Gastroesophageal sphincter (tissue), 3 donors: ENCODE measurements around the gene NMUR1.

ENCODE experiments used
- CTCF ChIP-seq, 4 experiments: fragments of 200-600 bp in 2 of 4; fragments of 450-650 bp in 2 of 4; sonication (generic) in 1 of 4; IDR thresholded peaks; one replicate each; pipeline ENCODE4 v1.5.1; 2017 to 2019; ENCODE audit warnings: antibody characterized with exemption in 4 of 4, mild to moderate bottlenecking in 2 of 4, moderate library complexity in 2 of 4
- POLR2A ChIP-seq, 2 donors: fragments of 450-650 bp; IDR thresholded peaks; one replicate each; pipeline ENCODE4 v1.6.1; 2017; ENCODE audit warnings: antibody characterized with exemption in 2 of 2, mild to moderate bottlenecking in 2 of 2, moderate library complexity in 1 of 2
- POLR2AphosphoS5 ChIP-seq: sonication (generic); formaldehyde crosslinking; IDR thresholded peaks from one replicate; pipeline ENCODE4 v1.6.1; 2017; ENCODE audit warnings: antibody characterized with exemption

GRCh38 chr2:231576465-231576864 is 46.2 kb upstream of the NMUR1 start:
- TF ChIP-seq CTCF (IDR thresholded peaks at IDR 0.05), result no peak
- no peak for TF ChIP-seq POLR2A (IDR thresholded peaks at IDR 0.05)
- no peak for TF ChIP-seq POLR2AphosphoS5
